Esophagus squamous epithelium (tissue), 4 donors: ENCODE measurements around the gene RAPGEF3.

Experiments
- POLR2A ChIP-seq, 4 donors: fragments of 450-650 bp; IDR thresholded peaks; one replicate each; pipeline ENCODE4 v1.6.1; 2017; ENCODE audit warnings: antibody characterized with exemption in 4 of 4, mild to moderate bottlenecking in 4 of 4, moderate library complexity in 3 of 4
- TF ChIP-seq, protein P1 (sequence below), 6 experiments: fragments of 450-650 bp in 4 of 6; fragments of 200-600 bp in 2 of 6; sonication (generic) in 2 of 6; IDR thresholded peaks; one replicate each; pipeline ENCODE4 v1.5.1; 2016 to 2019; ENCODE audit warnings: antibody characterized with exemption in 6 of 6, mild to moderate bottlenecking in 4 of 6, moderate library complexity in 4 of 6

DNA sequence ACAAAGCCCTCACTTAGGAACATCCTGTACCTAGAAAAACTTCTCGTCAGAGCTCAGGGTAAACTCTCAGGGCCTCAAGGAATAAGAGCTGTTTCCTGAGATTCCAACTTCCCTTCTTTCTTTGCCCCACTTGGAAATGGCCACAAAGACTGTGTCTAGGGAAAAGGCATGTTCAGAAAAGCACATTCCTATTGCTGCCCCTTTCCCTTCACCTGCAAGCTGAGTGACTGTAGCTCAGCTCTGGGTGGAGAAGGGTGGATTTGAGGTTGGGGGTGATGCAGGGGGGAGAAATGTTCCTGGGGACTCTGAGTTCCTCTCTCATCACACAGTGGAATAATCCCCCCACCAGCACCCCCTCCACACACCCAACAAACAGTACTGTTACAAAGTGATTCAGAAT lies 40.1 kb downstream of the RAPGEF3 start:
- no peak for TF ChIP-seq POLR2A (IDR thresholded peaks at IDR 0.05)
- TF ChIP-seq, protein P1, sequence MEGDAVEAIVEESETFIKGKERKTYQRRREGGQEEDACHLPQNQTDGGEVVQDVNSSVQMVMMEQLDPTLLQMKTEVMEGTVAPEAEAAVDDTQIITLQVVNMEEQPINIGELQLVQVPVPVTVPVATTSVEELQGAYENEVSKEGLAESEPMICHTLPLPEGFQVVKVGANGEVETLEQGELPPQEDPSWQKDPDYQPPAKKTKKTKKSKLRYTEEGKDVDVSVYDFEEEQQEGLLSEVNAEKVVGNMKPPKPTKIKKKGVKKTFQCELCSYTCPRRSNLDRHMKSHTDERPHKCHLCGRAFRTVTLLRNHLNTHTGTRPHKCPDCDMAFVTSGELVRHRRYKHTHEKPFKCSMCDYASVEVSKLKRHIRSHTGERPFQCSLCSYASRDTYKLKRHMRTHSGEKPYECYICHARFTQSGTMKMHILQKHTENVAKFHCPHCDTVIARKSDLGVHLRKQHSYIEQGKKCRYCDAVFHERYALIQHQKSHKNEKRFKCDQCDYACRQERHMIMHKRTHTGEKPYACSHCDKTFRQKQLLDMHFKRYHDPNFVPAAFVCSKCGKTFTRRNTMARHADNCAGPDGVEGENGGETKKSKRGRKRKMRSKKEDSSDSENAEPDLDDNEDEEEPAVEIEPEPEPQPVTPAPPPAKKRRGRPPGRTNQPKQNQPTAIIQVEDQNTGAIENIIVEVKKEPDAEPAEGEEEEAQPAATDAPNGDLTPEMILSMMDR (IDR thresholded peaks at IDR 0.05): no peak
